ENCODE results near the gene PCGF5. TPM values are rescaled to one million over a fixed set of nuclear protein-coding genes. Genes with fewer than 3 reads are reported as not detected.
A peak's percentile ranks its signal among the peaks of the same experiment; 100 is the strongest.

The PCGF5 gene
- total RNA-seq, 1 donor from 2014 or later: 36.6 TPM

DNA sequence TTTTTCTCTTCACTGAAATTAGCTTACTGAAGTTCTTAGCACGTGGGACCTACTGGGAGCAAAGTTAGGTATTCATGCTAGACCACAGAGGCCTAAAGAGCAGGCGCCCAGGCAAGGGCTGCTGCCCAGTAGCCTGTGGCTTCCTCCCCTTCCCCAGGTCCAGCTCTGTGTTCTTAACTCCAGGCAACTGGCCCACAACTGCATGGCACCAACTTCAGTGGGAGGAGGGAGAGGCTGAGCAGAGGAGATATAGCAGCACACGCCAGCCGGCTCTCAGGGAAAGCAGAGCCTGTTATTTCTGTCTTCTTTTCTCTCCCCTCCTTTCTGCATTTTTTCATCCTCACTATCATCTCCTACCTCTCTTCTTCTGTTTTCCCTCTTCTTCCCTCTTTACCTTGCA lies 67.4 kb downstream of the PCGF5 start:
- Histone ChIP-seq H3K36me3 (ENCODE audit: control insufficient read depth, insufficient read depth, low read length) (no peaks in the 10 kb centered on the region), H3K27me3 (ENCODE audit: control insufficient read depth, insufficient read depth, low read length) (peaks cover 2% of the 10 kb centered on the region), H3K4me3 (ENCODE audit: low read depth, low read length) (no peak overlapping the region)
- no peak for DNase-seq (ENCODE audit: low read depth)
- TF ChIP-seq, protein P1, sequence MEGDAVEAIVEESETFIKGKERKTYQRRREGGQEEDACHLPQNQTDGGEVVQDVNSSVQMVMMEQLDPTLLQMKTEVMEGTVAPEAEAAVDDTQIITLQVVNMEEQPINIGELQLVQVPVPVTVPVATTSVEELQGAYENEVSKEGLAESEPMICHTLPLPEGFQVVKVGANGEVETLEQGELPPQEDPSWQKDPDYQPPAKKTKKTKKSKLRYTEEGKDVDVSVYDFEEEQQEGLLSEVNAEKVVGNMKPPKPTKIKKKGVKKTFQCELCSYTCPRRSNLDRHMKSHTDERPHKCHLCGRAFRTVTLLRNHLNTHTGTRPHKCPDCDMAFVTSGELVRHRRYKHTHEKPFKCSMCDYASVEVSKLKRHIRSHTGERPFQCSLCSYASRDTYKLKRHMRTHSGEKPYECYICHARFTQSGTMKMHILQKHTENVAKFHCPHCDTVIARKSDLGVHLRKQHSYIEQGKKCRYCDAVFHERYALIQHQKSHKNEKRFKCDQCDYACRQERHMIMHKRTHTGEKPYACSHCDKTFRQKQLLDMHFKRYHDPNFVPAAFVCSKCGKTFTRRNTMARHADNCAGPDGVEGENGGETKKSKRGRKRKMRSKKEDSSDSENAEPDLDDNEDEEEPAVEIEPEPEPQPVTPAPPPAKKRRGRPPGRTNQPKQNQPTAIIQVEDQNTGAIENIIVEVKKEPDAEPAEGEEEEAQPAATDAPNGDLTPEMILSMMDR (IDR thresholded peaks at IDR 0.05; ENCODE audit: insufficient read depth, low read length, poor library complexity, severe bottlenecking): no peak

DNA sequence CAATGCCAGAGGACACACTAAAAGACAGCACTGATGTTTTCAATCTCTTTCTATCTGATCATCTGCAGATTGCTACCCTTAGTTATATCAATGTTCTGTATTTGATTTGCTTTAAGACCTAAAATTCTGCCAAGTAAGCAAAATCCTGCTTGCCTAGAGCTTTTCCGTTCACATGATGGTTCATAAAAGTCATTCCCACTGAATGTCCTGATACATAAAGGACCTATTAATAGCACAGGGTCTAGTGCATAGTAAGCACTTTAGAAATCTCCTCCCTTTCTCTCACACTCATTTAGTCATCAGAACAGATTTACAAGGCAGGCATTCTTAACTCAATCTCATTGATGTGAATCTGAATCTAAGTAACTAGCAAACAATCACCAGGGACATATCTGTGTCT lies 68.8 kb downstream of the PCGF5 start:
- H3K27me3 ChIP-seq (ENCODE audit: control insufficient read depth, insufficient read depth, low read length): peaks cover 2% of the 10 kb centered on the region
- DNase-seq (ENCODE audit: low read depth): no peak
- no peaks in the 10 kb centered on the region for H3K36me3 ChIP-seq (ENCODE audit: control insufficient read depth, insufficient read depth, low read length)
- no peak overlapping the region for H3K4me3 ChIP-seq (ENCODE audit: low read depth, low read length)
- TF ChIP-seq, protein P1 (IDR thresholded peaks at IDR 0.05; ENCODE audit: insufficient read depth, low read length, poor library complexity, severe bottlenecking): no peak

DNA sequence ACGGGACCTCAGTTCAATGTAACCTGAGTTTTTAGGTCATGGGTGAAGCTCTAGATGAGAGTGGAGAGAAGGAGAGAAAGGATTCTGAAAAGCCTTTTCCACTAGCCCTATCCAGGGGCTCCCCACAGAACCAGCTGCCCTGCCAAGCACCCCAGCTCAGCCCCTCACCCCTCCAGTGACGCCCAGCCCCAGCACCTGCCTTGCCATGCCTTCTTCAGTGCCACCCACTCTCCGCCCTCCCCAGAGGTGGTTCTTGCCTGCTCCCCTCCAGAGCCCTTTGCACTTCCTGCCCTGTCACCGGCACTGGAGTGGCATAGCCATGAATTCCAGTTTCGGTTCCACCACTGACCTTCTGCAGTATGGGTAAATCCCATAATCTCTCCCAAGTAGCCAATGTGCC lies 70.1 kb downstream of the PCGF5 start:
- DNase-seq (ENCODE audit: low read depth): no peak
- Histone ChIP-seq H3K36me3 (ENCODE audit: control insufficient read depth, insufficient read depth, low read length) (no peaks in the 10 kb centered on the region), H3K27me3 (ENCODE audit: control insufficient read depth, insufficient read depth, low read length) (peaks cover 2% of the 10 kb centered on the region), H3K4me3 (ENCODE audit: low read depth, low read length) (no peak overlapping the region)
- TF ChIP-seq, protein P1 (IDR thresholded peaks at IDR 0.05; ENCODE audit: insufficient read depth, low read length, poor library complexity, severe bottlenecking): no peak

DNA sequence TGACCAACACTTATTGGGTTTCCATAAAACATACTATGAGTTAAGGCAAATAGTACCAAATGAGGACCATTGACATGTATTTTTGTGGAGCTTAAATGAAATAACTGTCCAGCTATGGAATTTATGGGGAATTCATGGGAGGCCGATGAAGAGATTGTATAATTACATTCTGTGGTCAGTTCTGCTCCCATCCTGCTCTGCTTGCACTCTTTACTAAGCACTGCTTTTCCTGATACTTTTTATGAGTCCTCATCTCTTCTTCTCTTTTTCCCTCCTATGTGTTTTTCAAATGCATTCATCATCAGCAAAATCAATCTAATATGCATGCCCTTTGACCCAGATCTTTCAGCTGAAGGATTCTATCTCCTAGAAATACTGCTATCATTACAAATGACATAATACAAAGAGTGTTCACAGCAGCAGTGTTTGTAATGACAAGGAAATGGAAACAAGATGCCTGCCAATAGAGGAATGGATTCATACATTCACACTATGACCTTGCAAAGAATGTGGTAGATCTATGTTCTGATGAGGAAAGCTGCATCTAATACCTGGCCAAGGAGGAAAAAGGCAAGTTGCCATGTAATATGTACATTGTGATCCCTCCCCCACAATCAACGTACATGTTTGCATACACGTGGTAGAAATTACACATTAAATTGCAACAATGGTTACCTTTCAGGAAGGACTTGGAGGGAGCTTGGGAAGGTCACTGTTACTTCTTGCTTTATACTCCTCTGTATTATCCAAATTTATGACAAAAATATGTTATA lies 73.9 kb downstream of the PCGF5 start:
- H3K36me3 ChIP-seq (ENCODE audit: control insufficient read depth, insufficient read depth, low read length): no peaks in the 10 kb centered on the region
- H3K27me3 ChIP-seq (ENCODE audit: control insufficient read depth, insufficient read depth, low read length): peaks cover 2% of the 10 kb centered on the region
- TF ChIP-seq, protein P1 (IDR thresholded peaks at IDR 0.05; ENCODE audit: insufficient read depth, low read length, poor library complexity, severe bottlenecking): no peak
- DNase-seq (ENCODE audit: low read depth): no peak
- no peak overlapping the region for H3K4me3 ChIP-seq (ENCODE audit: low read depth, low read length)

DNA sequence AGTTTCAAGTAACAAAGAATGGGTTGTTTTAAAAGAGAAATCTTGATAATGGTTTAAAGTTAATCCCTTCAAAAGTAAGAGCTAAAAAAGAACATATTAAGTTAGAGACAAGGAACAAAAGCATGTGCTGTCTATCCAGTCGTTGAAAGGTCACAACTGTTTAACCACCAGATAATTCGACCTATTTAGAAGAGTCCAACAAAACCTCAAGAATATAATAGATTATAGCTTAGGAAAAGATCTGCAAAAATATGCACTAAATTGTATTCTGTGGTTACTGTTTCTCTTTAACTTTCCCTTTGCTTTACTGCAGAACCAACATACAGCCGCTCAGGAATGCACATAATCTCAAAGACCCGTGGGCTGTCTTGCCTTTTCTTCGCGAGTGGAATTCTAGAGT lies 74.9 kb downstream of the PCGF5 start:
- no peak for DNase-seq (ENCODE audit: low read depth)
- TF ChIP-seq, protein P1 (IDR thresholded peaks at IDR 0.05; ENCODE audit: insufficient read depth, low read length, poor library complexity, severe bottlenecking): no peak

DNA sequence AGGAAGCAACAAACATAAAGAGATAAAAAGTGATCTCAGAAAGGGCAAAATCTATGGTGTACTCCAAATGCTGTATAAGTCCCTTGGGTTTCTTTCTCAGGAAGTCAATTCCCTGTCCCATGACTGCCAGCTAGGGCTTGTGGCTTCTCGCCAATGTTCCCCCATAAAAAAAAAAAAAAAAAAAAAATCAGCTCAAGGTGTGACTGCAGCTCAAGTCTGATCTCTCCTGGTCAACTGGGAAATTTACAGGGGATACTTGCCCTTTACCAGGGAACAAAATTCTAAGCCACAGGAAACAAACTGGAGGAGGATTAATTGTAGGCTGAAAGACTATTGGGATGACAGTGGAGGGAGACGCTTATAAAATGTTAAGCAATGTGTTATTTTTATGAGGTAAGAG lies 76.0 kb downstream of the PCGF5 start:
- H3K4me3 ChIP-seq (ENCODE audit: low read depth, low read length): no peak overlapping the region
- no peaks in the 10 kb centered on the region for H3K27me3 ChIP-seq (ENCODE audit: control insufficient read depth, insufficient read depth, low read length)
- no peak for DNase-seq (ENCODE audit: low read depth)
- TF ChIP-seq, protein P1 (IDR thresholded peaks at IDR 0.05; ENCODE audit: insufficient read depth, low read length, poor library complexity, severe bottlenecking): peak; percentile 35
- no peaks in the 10 kb centered on the region for H3K36me3 ChIP-seq (ENCODE audit: control insufficient read depth, insufficient read depth, low read length)

More for the DNA sequence above, 74.9 kb downstream of the PCGF5 start:
- H3K27me3 ChIP-seq (ENCODE audit: control insufficient read depth, insufficient read depth, low read length): peaks cover 2% of the 10 kb centered on the region
- no peak overlapping the region for H3K4me3 ChIP-seq (ENCODE audit: low read depth, low read length)
- H3K36me3 ChIP-seq (ENCODE audit: control insufficient read depth, insufficient read depth, low read length): no peaks in the 10 kb centered on the region
